ENCODE measurements around the gene NET1. TPM values are rescaled to one million over a fixed set of nuclear protein-coding genes. Genes with fewer than 3 reads are reported as not detected.

NET1 gene
- total RNA-seq, 2 donors from 2014 or later: 47.3 to 64.9 TPM

DNA sequence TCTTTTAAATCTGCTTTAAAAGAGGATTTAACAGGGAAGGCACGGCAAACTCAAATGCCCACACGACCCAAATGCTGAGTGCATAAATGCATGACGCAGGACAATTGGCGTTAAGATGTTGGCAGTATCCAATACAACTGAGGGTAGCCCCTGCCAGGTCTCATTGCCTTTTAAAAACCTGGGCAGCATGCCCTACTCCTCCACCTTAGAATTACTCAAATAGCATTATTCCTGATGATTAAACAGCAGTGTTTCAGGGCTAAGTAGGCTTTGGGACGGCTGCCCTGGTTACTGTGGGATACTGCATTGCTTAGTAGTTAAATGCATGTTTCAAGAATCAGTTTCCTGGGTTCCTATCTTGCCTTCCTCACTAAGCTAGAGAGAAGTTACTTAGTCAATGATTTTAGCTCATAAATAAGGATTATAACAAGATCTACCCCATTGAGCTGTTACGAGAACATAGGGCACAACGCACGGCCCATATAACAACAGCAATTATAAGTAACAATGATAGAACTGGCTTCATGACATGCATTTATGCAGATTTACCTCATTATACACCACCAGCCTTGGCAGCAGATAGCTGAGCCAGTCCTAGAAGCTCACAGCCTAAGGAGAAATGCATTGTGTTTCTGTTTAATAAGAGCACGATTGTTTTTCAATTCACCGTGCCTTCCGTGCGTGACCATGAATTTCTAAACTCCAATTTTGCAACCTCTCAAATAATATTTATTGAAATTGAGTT, 15.6 kb upstream of the NET1 start:
- H3K9me3 Mint-ChIP-seq: peaks cover 22% of the 10 kb centered on the region
- no peaks in the 10 kb centered on the region for H3K27me3 Mint-ChIP-seq (ENCODE audit: insufficient read depth)
- no peaks in the 10 kb centered on the region for H3K36me3 Mint-ChIP-seq (ENCODE audit: low read depth)
- Histone ChIP-seq H3K4me1 (ENCODE audit: control insufficient read depth, insufficient read depth, low read length) (no peaks in the 10 kb centered on the region), H3K27ac (ENCODE audit: low read depth, low read length) (no peak overlapping the region), H3K36me3 (ENCODE audit: control insufficient read depth, insufficient read depth, low read length) (no peaks in the 10 kb centered on the region), H3K9ac (ENCODE audit: extremely low read depth, low read length, poor library complexity, severe bottlenecking) (no peak overlapping the region), H3K9me3 (ENCODE audit: control insufficient read depth, low read length) (peaks cover 8% of the 10 kb centered on the region), H3K4me3 (ENCODE audit: low read length) (no peak overlapping the region), H3K27me3 (ENCODE audit: control insufficient read depth, insufficient read depth, low read length, poor library complexity, severe bottlenecking) (no peaks in the 10 kb centered on the region)
- no peak overlapping the region for H3K27ac Mint-ChIP-seq
- 93 to 97% methylated on average over 3 to 12 of the region's 12 CpGs for WGBS, 2 experiments (ENCODE audit: insufficient coverage in 1 of 2, insufficient read length in 1 of 2)
- no peak for DNase-seq
- H3K4me1 Mint-ChIP-seq: no peaks in the 10 kb centered on the region
- TF ChIP-seq CTCF (conservative IDR thresholded peaks at IDR 0.05): no peak
- no peak overlapping the region for H3K4me3 Mint-ChIP-seq

GRCh38 chr10:5399332-5399731, 13.0 kb upstream of the NET1 start:
- Histone ChIP-seq H3K27me3 (ENCODE audit: control insufficient read depth, insufficient read depth, low read length, poor library complexity, severe bottlenecking) (no peaks in the 10 kb centered on the region), H3K9me3 (ENCODE audit: control insufficient read depth, low read length) (no peaks in the 10 kb centered on the region), H3K4me1 (ENCODE audit: control insufficient read depth, insufficient read depth, low read length) (no peaks in the 10 kb centered on the region), H3K9ac (ENCODE audit: extremely low read depth, low read length, poor library complexity, severe bottlenecking) (no peak overlapping the region), H3K4me3 (ENCODE audit: low read length) (no peak overlapping the region), H3K36me3 (ENCODE audit: control insufficient read depth, insufficient read depth, low read length) (no peaks in the 10 kb centered on the region), H3K27ac (ENCODE audit: low read depth, low read length) (no peak overlapping the region)
- Mint-ChIP-seq H3K36me3 (ENCODE audit: low read depth) (no peaks in the 10 kb centered on the region), H3K9me3 (no peaks in the 10 kb centered on the region), H3K4me1 (no peaks in the 10 kb centered on the region), H3K4me3 (no peak overlapping the region), H3K27ac (no peak overlapping the region), H3K27me3 (ENCODE audit: insufficient read depth) (no peaks in the 10 kb centered on the region)
- no peak for DNase-seq
- TF ChIP-seq CTCF (conservative IDR thresholded peaks at IDR 0.05): no peak
- whole genome bisulfite sequencing, 2 experiments (ENCODE audit: insufficient coverage in 1 of 2, insufficient read length in 1 of 2): 80 to 87% methylated on average over 5 to 6 of the region's 6 CpGs

DNA sequence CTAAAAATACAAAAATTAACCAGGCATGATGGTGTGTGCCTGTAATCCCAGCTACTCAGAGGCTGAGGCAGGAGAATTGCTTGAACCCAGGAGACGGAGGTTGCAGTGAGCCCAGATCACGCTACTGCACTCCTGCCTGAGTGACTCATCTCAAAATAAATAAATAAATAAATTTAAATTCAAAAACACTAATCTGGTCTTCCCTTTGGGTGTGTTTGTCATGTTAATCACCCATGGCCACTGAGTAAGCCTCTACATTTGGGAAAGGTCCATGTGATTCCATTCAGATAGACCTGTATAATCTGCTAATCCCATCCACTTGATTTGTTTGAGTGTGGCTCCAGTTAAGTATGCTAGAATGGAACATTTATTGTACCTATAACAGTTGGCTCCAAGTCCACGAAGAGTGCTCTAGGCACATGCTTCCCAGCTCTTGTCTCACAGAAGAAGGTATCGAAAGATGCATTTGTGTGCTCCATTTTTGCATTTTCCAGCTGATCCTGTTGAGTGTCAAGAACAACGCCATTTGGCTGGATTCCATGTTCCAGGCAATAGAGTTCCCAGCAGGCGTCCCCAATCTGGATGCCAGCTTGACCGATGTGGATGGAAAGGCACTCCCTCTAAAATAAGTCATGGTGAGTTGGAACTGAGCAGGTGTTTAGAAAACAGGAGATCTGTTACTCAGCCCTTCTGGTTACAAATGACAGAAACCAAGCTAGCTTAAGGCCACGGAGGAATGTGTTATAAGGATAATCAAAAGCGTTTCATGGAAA, 11.7 kb upstream of the NET1 start:
- Mint-ChIP-seq H3K9me3 (no peaks in the 10 kb centered on the region), H3K27ac (no peak overlapping the region), H3K27me3 (ENCODE audit: insufficient read depth) (no peaks in the 10 kb centered on the region), H3K4me1 (no peaks in the 10 kb centered on the region), H3K4me3 (no peak overlapping the region), H3K36me3 (ENCODE audit: low read depth) (no peaks in the 10 kb centered on the region)
- H3K27ac ChIP-seq (ENCODE audit: low read depth, low read length): no peak overlapping the region
- H3K4me3 ChIP-seq (ENCODE audit: low read length): no peak overlapping the region
- H3K9ac ChIP-seq (ENCODE audit: extremely low read depth, low read length, poor library complexity, severe bottlenecking): no peak overlapping the region
- no peaks in the 10 kb centered on the region for H3K27me3 ChIP-seq (ENCODE audit: control insufficient read depth, insufficient read depth, low read length, poor library complexity, severe bottlenecking)
- WGBS, 2 experiments (ENCODE audit: insufficient coverage in 1 of 2, insufficient read length in 1 of 2): 89 to 94% methylated on average over 7 to 9 of the region's 9 CpGs
- DNase-seq: no peak
- no peaks in the 10 kb centered on the region for H3K9me3 ChIP-seq (ENCODE audit: control insufficient read depth, low read length)
- H3K36me3 ChIP-seq (ENCODE audit: control insufficient read depth, insufficient read depth, low read length): no peaks in the 10 kb centered on the region
- no peaks in the 10 kb centered on the region for H3K4me1 ChIP-seq (ENCODE audit: control insufficient read depth, insufficient read depth, low read length)
- TF ChIP-seq CTCF (conservative IDR thresholded peaks at IDR 0.05): no peak

Data from endodermal cell (in vitro differentiated cells).